Measurements from ENCODE around the gene SLC24A3.

SLC24A3 gene

DNA sequence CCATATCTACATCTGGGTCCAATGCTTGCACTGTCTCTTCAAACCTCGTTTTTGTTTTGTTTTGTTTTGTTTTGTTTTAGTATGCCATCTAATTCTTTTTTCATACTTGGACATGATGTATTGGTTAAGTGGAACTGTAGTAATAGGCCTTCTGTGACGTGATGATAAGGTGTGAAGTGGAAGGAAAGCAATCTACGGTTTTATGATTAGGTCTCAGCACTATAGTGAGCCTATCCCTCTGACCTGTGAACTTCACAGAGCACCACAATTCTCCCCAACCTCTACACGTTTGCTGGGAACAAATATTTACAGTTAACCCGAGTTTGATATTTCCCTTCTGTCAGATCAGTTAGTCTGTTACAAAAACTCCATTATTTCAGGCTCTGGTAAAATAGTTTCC is 19.1 kb upstream of the SLC24A3 start:
- H3K36me3 ChIP-seq (ENCODE audit: control insufficient read depth, insufficient read depth, low read length) = no peaks in the 10 kb centered on the region
- no peak overlapping the region for H3K4me3 ChIP-seq (ENCODE audit: low read length)
- H2BK15ac ChIP-seq (replicated peaks; ENCODE audit: low read depth) = no peak overlapping the region
- no peak overlapping the region for H3K56ac ChIP-seq (ENCODE audit: low read length)
- no peaks in the 10 kb centered on the region for H3K4me1 ChIP-seq (ENCODE audit: control insufficient read depth, low read depth, low read length)
- H3K4me2 ChIP-seq (ENCODE audit: low read length) = no peak overlapping the region
- no peak for DNase-seq
- no peak overlapping the region for H4K8ac ChIP-seq (ENCODE audit: low read depth, low read length)
- no peak overlapping the region for H4K5ac ChIP-seq (ENCODE audit: low read length)
- no peaks in the 10 kb centered on the region for H3K27me3 ChIP-seq (ENCODE audit: insufficient read depth, low read length, poor library complexity)
- no CpG with 5 or more reads among the region's 5 CpGs for WGBS (ENCODE audit: extremely low coverage, insufficient coverage, low lambda C conversion rate)
- no peak overlapping the region for H3K27ac ChIP-seq (ENCODE audit: low read depth, low read length)
- no peaks in the 10 kb centered on the region for H3K79me1 ChIP-seq (ENCODE audit: low read length)
- H3K23ac ChIP-seq (ENCODE audit: low read length) = no peak overlapping the region
- no peak overlapping the region for H3K9ac ChIP-seq (ENCODE audit: low read length)
- H2BK5ac ChIP-seq (ENCODE audit: low read length) = no peak overlapping the region
- no peak overlapping the region for H3K4ac ChIP-seq (ENCODE audit: low read depth, low read length)
- no peak overlapping the region for H2BK120ac ChIP-seq (ENCODE audit: low read depth, low read length)
- H3K18ac ChIP-seq (ENCODE audit: low read length) = no peak overlapping the region
- H2AK5ac ChIP-seq (ENCODE audit: low read length) = no peak overlapping the region
- no peaks in the 10 kb centered on the region for H3K79me2 ChIP-seq (ENCODE audit: control insufficient read depth, insufficient read depth, low read length)

DNA sequence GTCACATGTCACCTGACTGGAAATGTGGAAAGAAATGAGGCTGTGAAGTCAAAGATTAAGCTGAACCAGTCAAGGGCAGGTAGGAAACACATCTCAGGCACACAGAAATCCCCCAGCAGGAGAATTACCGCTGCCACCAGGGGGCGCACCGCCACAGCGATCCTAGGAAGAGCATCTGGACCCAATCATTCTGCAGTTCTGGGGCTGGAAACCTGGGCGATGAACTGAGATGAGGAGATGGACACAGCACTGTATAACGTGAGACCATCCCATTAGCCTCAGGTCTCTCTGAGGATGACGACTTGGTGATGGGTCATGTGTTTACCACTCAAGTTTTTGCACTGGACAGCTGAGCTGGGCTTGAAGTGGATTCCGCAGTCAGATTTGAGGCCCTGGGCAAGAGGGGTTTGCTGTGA is 6.5 kb upstream of the SLC24A3 start:
- Histone ChIP-seq H3K27ac (ENCODE audit: low read depth, low read length) (no peak overlapping the region), H3K23ac (ENCODE audit: low read length) (no peak overlapping the region), H3K9ac (ENCODE audit: low read length) (no peak overlapping the region), H2BK120ac (ENCODE audit: low read depth, low read length) (no peak overlapping the region), H3K18ac (ENCODE audit: low read length) (no peak overlapping the region), H3K4me3 (ENCODE audit: low read length) (no peak overlapping the region), H2BK15ac (replicated peaks; ENCODE audit: low read depth) (no peak overlapping the region), H3K27me3 (ENCODE audit: insufficient read depth, low read length, poor library complexity) (no peaks in the 10 kb centered on the region), H3K56ac (ENCODE audit: low read length) (no peak overlapping the region), H2AK5ac (ENCODE audit: low read length) (no peak overlapping the region), H4K5ac (ENCODE audit: low read length) (no peak overlapping the region), H3K4ac (ENCODE audit: low read depth, low read length) (no peak overlapping the region), H3K4me2 (ENCODE audit: low read length) (no peak overlapping the region), H4K8ac (ENCODE audit: low read depth, low read length) (no peak overlapping the region), H3K79me1 (ENCODE audit: low read length) (no peaks in the 10 kb centered on the region), H3K79me2 (ENCODE audit: control insufficient read depth, insufficient read depth, low read length) (no peaks in the 10 kb centered on the region), H3K36me3 (ENCODE audit: control insufficient read depth, insufficient read depth, low read length) (no peaks in the 10 kb centered on the region), H2BK5ac (ENCODE audit: low read length) (no peak overlapping the region), H3K4me1 (ENCODE audit: control insufficient read depth, low read depth, low read length) (no peaks in the 10 kb centered on the region)
- peak; percentile 70 for DNase-seq
- WGBS (ENCODE audit: extremely low coverage, insufficient coverage, low lambda C conversion rate) = no CpG with 5 or more reads among the region's 8 CpGs

DNA sequence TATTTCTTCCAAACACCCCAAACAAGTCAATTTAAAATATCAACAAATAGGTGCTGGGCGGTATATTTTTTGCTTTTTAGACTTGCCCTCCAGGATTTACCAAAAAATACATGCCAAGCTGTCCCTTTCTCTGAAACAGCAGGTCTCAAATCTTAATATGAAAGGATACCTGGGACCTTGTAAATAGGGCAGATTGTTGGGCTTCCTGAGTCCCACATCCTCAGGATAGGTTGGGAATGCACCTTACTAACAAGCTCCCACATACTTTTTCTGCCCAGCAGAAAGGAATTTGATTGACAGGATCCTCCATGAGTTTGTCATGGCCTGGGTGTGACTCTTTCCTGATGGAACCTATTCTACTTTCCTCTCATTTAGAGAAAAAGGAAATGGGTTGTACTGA is 4.9 kb upstream of the SLC24A3 start:
- Histone ChIP-seq H3K27me3 (ENCODE audit: insufficient read depth, low read length, poor library complexity) (no peaks in the 10 kb centered on the region), H2AK5ac (ENCODE audit: low read length) (no peak overlapping the region), H3K9ac (ENCODE audit: low read length) (no peak overlapping the region), H3K4me2 (ENCODE audit: low read length) (no peak overlapping the region), H3K4me1 (ENCODE audit: control insufficient read depth, low read depth, low read length) (no peaks in the 10 kb centered on the region), H4K5ac (ENCODE audit: low read length) (no peak overlapping the region), H3K56ac (ENCODE audit: low read length) (no peak overlapping the region), H3K4me3 (ENCODE audit: low read length) (no peak overlapping the region), H2BK5ac (ENCODE audit: low read length) (no peak overlapping the region), H3K79me1 (ENCODE audit: low read length) (no peaks in the 10 kb centered on the region), H3K36me3 (ENCODE audit: control insufficient read depth, insufficient read depth, low read length) (no peaks in the 10 kb centered on the region), H3K23ac (ENCODE audit: low read length) (no peak overlapping the region), H3K18ac (ENCODE audit: low read length) (no peak overlapping the region), H2BK120ac (ENCODE audit: low read depth, low read length) (no peak overlapping the region), H2BK15ac (replicated peaks; ENCODE audit: low read depth) (no peak overlapping the region), H3K27ac (ENCODE audit: low read depth, low read length) (no peak overlapping the region), H4K8ac (ENCODE audit: low read depth, low read length) (no peak overlapping the region), H3K79me2 (ENCODE audit: control insufficient read depth, insufficient read depth, low read length) (no peaks in the 10 kb centered on the region), H3K4ac (ENCODE audit: low read depth, low read length) (no peak overlapping the region)
- WGBS (ENCODE audit: extremely low coverage, insufficient coverage, low lambda C conversion rate) = no CpG with 5 or more reads among the region's 1 CpG
- no peak for DNase-seq

DNA sequence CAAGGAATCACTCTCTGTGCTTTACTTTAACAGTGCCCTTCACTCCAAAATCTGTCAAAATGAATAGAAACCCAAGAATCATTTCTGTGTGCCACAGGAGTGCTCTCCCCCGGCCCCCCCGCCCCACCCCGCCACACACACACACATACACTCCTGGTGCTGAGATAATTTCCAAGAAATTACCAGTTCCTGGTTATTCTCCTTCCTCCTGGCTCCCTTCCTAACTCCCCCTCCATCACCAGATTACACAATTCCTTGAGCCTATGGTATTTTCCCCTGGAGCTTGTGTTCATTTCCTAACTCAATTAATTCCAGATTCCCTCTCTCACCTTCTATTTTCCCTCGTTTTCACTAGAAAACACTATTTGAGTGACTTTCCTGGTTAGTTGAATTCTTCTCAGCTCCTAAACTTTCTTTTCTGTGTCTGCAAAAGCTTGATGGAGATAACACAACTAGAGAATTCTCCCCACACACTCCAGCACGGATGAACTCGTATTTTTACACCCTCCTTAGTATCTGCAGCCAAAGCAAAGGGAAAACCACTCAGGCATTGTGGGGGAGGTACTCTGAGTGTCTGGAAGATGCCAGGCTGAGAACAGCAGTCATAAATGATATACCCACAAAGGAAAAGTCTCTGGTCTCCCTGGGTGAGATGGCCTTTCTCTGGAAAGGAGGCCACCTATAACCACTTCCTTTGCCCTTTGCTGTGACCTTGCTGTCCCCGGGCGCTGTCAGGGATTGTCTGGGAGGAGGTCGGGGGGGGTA is 1.9 kb upstream of the SLC24A3 start:
- no peak overlapping the region for H2BK120ac ChIP-seq (ENCODE audit: low read depth, low read length)
- H3K79me1 ChIP-seq (ENCODE audit: low read length) = no peaks in the 10 kb centered on the region
- no peak overlapping the region for H3K4me3 ChIP-seq (ENCODE audit: low read length)
- H2BK5ac ChIP-seq (ENCODE audit: low read length) = no peak overlapping the region
- H3K4me1 ChIP-seq (ENCODE audit: control insufficient read depth, low read depth, low read length) = no peaks in the 10 kb centered on the region
- no peaks in the 10 kb centered on the region for H3K79me2 ChIP-seq (ENCODE audit: control insufficient read depth, insufficient read depth, low read length)
- H4K5ac ChIP-seq (ENCODE audit: low read length) = no peak overlapping the region
- no peak overlapping the region for H2AK5ac ChIP-seq (ENCODE audit: low read length)
- no peak overlapping the region for H3K9ac ChIP-seq (ENCODE audit: low read length)
- H2BK15ac ChIP-seq (replicated peaks; ENCODE audit: low read depth) = no peak overlapping the region
- DNase-seq = no peak
- H3K4me2 ChIP-seq (ENCODE audit: low read length) = no peak overlapping the region
- H3K27me3 ChIP-seq (ENCODE audit: insufficient read depth, low read length, poor library complexity) = peaks cover 8% of the 10 kb centered on the region
- no peaks in the 10 kb centered on the region for H3K36me3 ChIP-seq (ENCODE audit: control insufficient read depth, insufficient read depth, low read length)
- H4K8ac ChIP-seq (ENCODE audit: low read depth, low read length) = no peak overlapping the region
- WGBS (ENCODE audit: extremely low coverage, insufficient coverage, low lambda C conversion rate) = no CpG with 5 or more reads among the region's 9 CpGs
- no peak overlapping the region for H3K18ac ChIP-seq (ENCODE audit: low read length)
- no peak overlapping the region for H3K4ac ChIP-seq (ENCODE audit: low read depth, low read length)
- H3K27ac ChIP-seq (ENCODE audit: low read depth, low read length) = no peak overlapping the region
- no peak overlapping the region for H3K23ac ChIP-seq (ENCODE audit: low read length)
- no peak overlapping the region for H3K56ac ChIP-seq (ENCODE audit: low read length)

DNA sequence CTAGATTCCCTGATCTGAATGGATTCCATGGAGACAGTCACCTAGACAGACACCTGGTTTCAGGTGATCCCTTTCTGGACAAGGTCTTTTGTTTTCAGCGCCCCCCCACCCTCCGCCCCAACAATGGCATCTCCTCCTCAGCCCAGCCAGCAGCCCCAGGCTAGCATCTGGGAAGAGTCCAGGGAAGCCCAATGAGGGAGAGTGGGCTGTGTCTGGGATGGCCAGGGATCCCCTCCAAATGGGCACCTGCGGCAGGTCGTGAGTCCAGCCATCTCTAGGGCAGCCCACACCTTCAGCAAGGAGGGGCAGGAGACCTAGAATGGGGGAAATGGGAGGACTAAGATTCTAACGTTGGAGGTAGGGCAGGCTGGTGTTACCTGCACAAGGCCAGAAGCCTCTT is 1.2 kb upstream of the SLC24A3 start:
- no peak overlapping the region for H3K27ac ChIP-seq (ENCODE audit: low read depth, low read length)
- H3K18ac ChIP-seq (ENCODE audit: low read length) = no peak overlapping the region
- H4K8ac ChIP-seq (ENCODE audit: low read depth, low read length) = no peak overlapping the region
- no peak overlapping the region for H3K4ac ChIP-seq (ENCODE audit: low read depth, low read length)
- no peak overlapping the region for H3K4me3 ChIP-seq (ENCODE audit: low read length)
- no peak overlapping the region for H2BK120ac ChIP-seq (ENCODE audit: low read depth, low read length)
- H3K56ac ChIP-seq (ENCODE audit: low read length) = peak overlapping the region; percentile 7
- no peak overlapping the region for H3K4me2 ChIP-seq (ENCODE audit: low read length)
- no peak for DNase-seq
- H3K23ac ChIP-seq (ENCODE audit: low read length) = no peak overlapping the region
- no peak overlapping the region for H4K5ac ChIP-seq (ENCODE audit: low read length)
- no peak overlapping the region for H2AK5ac ChIP-seq (ENCODE audit: low read length)
- no peaks in the 10 kb centered on the region for H3K36me3 ChIP-seq (ENCODE audit: control insufficient read depth, insufficient read depth, low read length)
- no peak overlapping the region for H2BK15ac ChIP-seq (replicated peaks; ENCODE audit: low read depth)
- no peaks in the 10 kb centered on the region for H3K79me2 ChIP-seq (ENCODE audit: control insufficient read depth, insufficient read depth, low read length)
- H3K4me1 ChIP-seq (ENCODE audit: control insufficient read depth, low read depth, low read length) = no peaks in the 10 kb centered on the region
- H2BK5ac ChIP-seq (ENCODE audit: low read length) = no peak overlapping the region
- WGBS (ENCODE audit: extremely low coverage, insufficient coverage, low lambda C conversion rate) = no CpG with 5 or more reads among the region's 5 CpGs
- H3K27me3 ChIP-seq (ENCODE audit: insufficient read depth, low read length, poor library complexity) = peaks cover 8% of the 10 kb centered on the region
- no peak overlapping the region for H3K9ac ChIP-seq (ENCODE audit: low read length)
- H3K79me1 ChIP-seq (ENCODE audit: low read length) = no peaks in the 10 kb centered on the region

Data from mesendoderm (in vitro differentiated cells).